HTERT RPE-1 (cell line): ENCODE data around the gene LDLRAD4.

ENCODE experiments used
- in situ Hi-C: fragments of 300-500 bp; cut with MboI; formaldehyde crosslinking; loops from 4 replicates; pipeline ENCODE4 v1.14.3; 2020; ENCODE audit warnings: low sequenced_read_pairs

Gene LDLRAD4

GRCh38 chr18:13399511-13399910 lies 181.0 kb downstream of the LDLRAD4 start:
- in situ Hi-C loops = no loop called here

GRCh38 chr18:13400636-13401315 lies 182.2 kb downstream of the LDLRAD4 start:
- in situ Hi-C loops = no loop called here

GRCh38 chr18:13401404-13401803 lies 182.8 kb downstream of the LDLRAD4 start:
- in situ Hi-C loops = no loop called here

GRCh38 chr18:13401826-13402225 lies 183.3 kb downstream of the LDLRAD4 start:
- in situ Hi-C loops = no loop called here

- in situ Hi-C loops = no loop called here
Observed at GRCh38 chr18:13403786-13404549, 185.4 kb downstream of the LDLRAD4 start.

GRCh38 chr18:13405305-13406038 lies 186.9 kb downstream of the LDLRAD4 start:
- in situ Hi-C loops = no loop called here

- in situ Hi-C loops = no loop called here
Observed at GRCh38 chr18:13406049-13406615, 187.6 kb downstream of the LDLRAD4 start.

- in situ Hi-C loops = no loop called here
Observed at GRCh38 chr18:13406736-13407135, 188.2 kb downstream of the LDLRAD4 start.

GRCh38 chr18:13407484-13407883 lies 188.9 kb downstream of the LDLRAD4 start:
- in situ Hi-C loops = no loop called here

- in situ Hi-C loops = no loop called here
Observed at GRCh38 chr18:13409026-13409425, 190.5 kb downstream of the LDLRAD4 start.

- in situ Hi-C loops = no loop called here
Observed at GRCh38 chr18:13409997-13410396, 191.4 kb downstream of the LDLRAD4 start.

- in situ Hi-C loops = no loop called here
Observed at GRCh38 chr18:13410471-13410870, 191.9 kb downstream of the LDLRAD4 start.

- in situ Hi-C loops = no loop called here
Observed at GRCh38 chr18:13412017-13412416, 193.5 kb downstream of the LDLRAD4 start.

GRCh38 chr18:13412901-13413300 lies 194.3 kb downstream of the LDLRAD4 start:
- in situ Hi-C loops = no loop called here

GRCh38 chr18:13414102-13414501 lies 195.5 kb downstream of the LDLRAD4 start:
- in situ Hi-C loops = no loop called here

GRCh38 chr18:13414521-13414920 lies 196.0 kb downstream of the LDLRAD4 start:
- in situ Hi-C loops = no loop called here

- in situ Hi-C loops = no loop called here
Observed at GRCh38 chr18:13415736-13416135, 197.2 kb downstream of the LDLRAD4 start.

GRCh38 chr18:13416208-13416607 lies 197.6 kb downstream of the LDLRAD4 start:
- in situ Hi-C loops = no loop called here

- in situ Hi-C loops = no loop called here
Observed at GRCh38 chr18:13416848-13417247, 198.3 kb downstream of the LDLRAD4 start.

- in situ Hi-C loops = no loop called here
Observed at GRCh38 chr18:13418013-13418710, 199.6 kb downstream of the LDLRAD4 start.
